Stomach (tissue), 9 donors: ENCODE data around the gene CNR2. TPM values are rescaled to one million over a fixed set of nuclear protein-coding genes. Genes with fewer than 3 reads are reported as not detected.

Experiments
- DNase-seq, 2 donors: peaks; one replicate each; pipeline versions ENCODE4 v3.0.0 to v3.0.0-alpha.2; 2013 to 2019
- H3K27ac ChIP-seq, 5 donors: fragments of 200-600 bp in 4 of 5; sonication (generic) in 4 of 5; one replicate each; pipeline ENCODE4 v1.5.1; 2013 to 2019; ENCODE audit warnings: mild to moderate bottlenecking in 1 of 5, moderate library complexity in 1 of 5
- H3K27me3 ChIP-seq, 3 donors: fragments of 200-600 bp; sonication (generic); one replicate each; pipeline ENCODE4 v1.5.1; 2017 to 2019; ENCODE audit warnings: mixed run types in 1 of 3
- H3K36me3 ChIP-seq, 4 donors: fragments of 200-600 bp; sonication (generic); 1 replicate in 3 of 4; 2 replicates in 1 of 4; pipeline ENCODE4 v1.5.1; 2016 to 2019
- H3K4me1 ChIP-seq, 4 donors: fragments of 200-600 bp; sonication (generic); one replicate each; pipeline ENCODE4 v1.5.1; 2016 to 2019
- H3K4me3 ChIP-seq, 4 donors: fragments of 200-600 bp; sonication (generic) in 3 of 4; one replicate each; pipeline ENCODE4 v1.5.1; 2016 to 2019; ENCODE audit warnings: mild to moderate bottlenecking in 1 of 4
- H3K9me3 ChIP-seq, 4 donors: fragments of 200-600 bp; sonication (generic); one replicate each; pipeline ENCODE4 v1.5.1; 2016 to 2019
- CTCF ChIP-seq, 7 experiments: fragments of 450-650 bp in 4 of 7; fragments of 200-600 bp in 3 of 7; sonication (generic) in 3 of 7; IDR thresholded peaks; one replicate each; pipeline ENCODE4 v1.5.1; 2016 to 2019; ENCODE audit warnings: antibody characterized with exemption in 7 of 7, control low read depth in 2 of 7, mild to moderate bottlenecking in 1 of 7
- EP300 ChIP-seq: sonication (generic); formaldehyde crosslinking; IDR thresholded peaks from one replicate; pipeline ENCODE4 v1.6.1; 2017; ENCODE audit warnings: antibody characterized with exemption
- POLR2A ChIP-seq, 4 donors: fragments of 450-650 bp; IDR thresholded peaks; one replicate each; pipeline ENCODE4 v1.6.1; 2016; ENCODE audit warnings: antibody characterized with exemption in 4 of 4, control low read depth in 2 of 4, mild to moderate bottlenecking in 1 of 4, moderate library complexity in 1 of 4
- POLR2AphosphoS5 ChIP-seq, 3 donors: sonication (generic); formaldehyde crosslinking; IDR thresholded peaks; one replicate each; pipeline ENCODE4 v1.6.1; 2016; ENCODE audit warnings: antibody characterized with exemption in 3 of 3
- WGBS, 5 donors: extraction: QIAGEN DNeasy Blood & Tissue Kit in 3 of 5; methylation state at CpG; one replicate each; pipeline versions ENCODE4 v1.1.5 to v1.1.7; 2013 to 2018; 5-methylcytosine and 5-hydroxymethylcytosine counted together
- intact Hi-C: fragments of 100-400 bp; cut with DNase I; formaldehyde crosslinking; loops from one replicate; pipeline ENCODE4 v1.15.1; 2023; ENCODE audit warnings: low total_unique reads
- polyA plus RNA-seq, 3 donors: library from polyadenylated mRNA; stranded (reverse); fragments of 200-250 nt; gene quantifications; one replicate each; pipeline ENCODE4 v1.2.3, GENCODE V29; 2013
- total RNA-seq, 5 donors: library from RNA; depleted of rRNA; stranded (reverse); fragments of >200 nt; gene quantifications; one replicate each; pipeline versions ENCODE4 v1.1.0 to v1.2.3, GENCODE V29; 2014 to 2016
- donor health status: healthy with polysubstance abuse.
- donor health status: Bipolar disorder and iron deficiency.
- donor health status: healthy.

The CNR2 gene
- total and polyA plus RNA-seq, 8 donors: 0.18 to 0.23 TPM; not detected in 6

- no peaks in the 10 kb centered on the region for H3K27me3 ChIP-seq
- 56 to 75% (median 68%) methylated on average over 11 of the region's 11 CpGs for WGBS, 5 donors
- H3K27ac ChIP-seq: peak overlapping the region in 1 of 5 donors; percentile 74
Observed at GRCh38 chr1:23930861-23931490, 17.8 kb upstream of the CNR2 start.

GRCh38 chr1:23930270-23930669, 17.1 kb upstream of the CNR2 start:
- WGBS, 5 donors: 75 to 93% (median 88%) methylated on average over 5 of the region's 5 CpGs
- no peaks in the 10 kb centered on the region for H3K36me3 ChIP-seq
- H3K9me3 ChIP-seq: no peaks in the 10 kb centered on the region
- no peak overlapping the region for H3K4me3 ChIP-seq
- intact Hi-C loops: no loop called here
- H3K27ac ChIP-seq: peak overlapping the region in 1 of 5 donors; percentile 74
- TF ChIP-seq POLR2AphosphoS5 (IDR thresholded peaks at IDR 0.05) (no peak), EP300 (no peak), CTCF (IDR thresholded peaks at IDR 0.05) (no peak), POLR2A (IDR thresholded peaks at IDR 0.05) (no peak)
- DNase-seq: no peak
- H3K27me3 ChIP-seq: no peaks in the 10 kb centered on the region
- H3K4me1 ChIP-seq: peaks cover 0 to 10% (median 0%) of the 10 kb centered on the region in 4 donors

More at GRCh38 chr1:23930861-23931490, 17.8 kb upstream of the CNR2 start:
- Histone ChIP-seq H3K9me3 (no peaks in the 10 kb centered on the region), H3K36me3 (no peaks in the 10 kb centered on the region), H3K4me1 (peaks cover 0 to 10% (median 0%) of the 10 kb centered on the region in 4 donors), H3K4me3 (no peak overlapping the region)
- intact Hi-C loops: no loop called here
- peak; percentile 13 to 61 for DNase-seq
- TF ChIP-seq POLR2AphosphoS5 (IDR thresholded peaks at IDR 0.05) (no peak), CTCF (IDR thresholded peaks at IDR 0.05) (no peak), POLR2A (IDR thresholded peaks at IDR 0.05) (no peak), EP300 (no peak)

- intact Hi-C loops: no loop called here
Observed at GRCh38 chr1:23928789-23929188, 15.6 kb upstream of the CNR2 start.

GRCh38 chr1:23927097-23927496, 13.9 kb upstream of the CNR2 start:
- 71 to 85% (median 73%) methylated on average over 1 of the region's 1 CpG for whole genome bisulfite sequencing, 5 donors
- intact Hi-C loops: no loop called here
- no peaks in the 10 kb centered on the region for H3K9me3 ChIP-seq
- TF ChIP-seq EP300 (no peak), POLR2A (IDR thresholded peaks at IDR 0.05) (no peak)
- H3K36me3 ChIP-seq: no peaks in the 10 kb centered on the region
- H3K27ac ChIP-seq: no peak overlapping the region
- peak in 1 of 2 donors; percentile 4 for DNase-seq
- no peaks in the 10 kb centered on the region for H3K27me3 ChIP-seq
- peaks cover 0 to 18% (median 5%) of the 10 kb centered on the region in 4 donors for H3K4me1 ChIP-seq
- no peak overlapping the region for H3K4me3 ChIP-seq

More at GRCh38 chr1:23928789-23929188, 15.6 kb upstream of the CNR2 start:
- no peak overlapping the region for H3K4me3 ChIP-seq
- no peak overlapping the region for H3K27ac ChIP-seq
- TF ChIP-seq EP300 (no peak), POLR2AphosphoS5 (IDR thresholded peaks at IDR 0.05) (no peak), CTCF (IDR thresholded peaks at IDR 0.05) (no peak), POLR2A (IDR thresholded peaks at IDR 0.05) (no peak)
- H3K9me3 ChIP-seq: no peaks in the 10 kb centered on the region
- no peaks in the 10 kb centered on the region for H3K27me3 ChIP-seq
- H3K36me3 ChIP-seq: no peaks in the 10 kb centered on the region
- 80 to 92% (median 89%) methylated on average over 4 of the region's 4 CpGs for WGBS, 5 donors
- DNase-seq: peak in 1 of 2 donors; percentile 1
- peaks cover 0 to 15% (median 3%) of the 10 kb centered on the region in 4 donors for H3K4me1 ChIP-seq

- peaks cover 6 to 22% (median 14%) of the 10 kb centered on the region in 4 donors for H3K4me1 ChIP-seq
- peak in 1 of 2 donors; percentile 1 for DNase-seq
- TF ChIP-seq EP300 (no peak), CTCF (IDR thresholded peaks at IDR 0.05) (no peak), POLR2A (IDR thresholded peaks at IDR 0.05) (no peak), POLR2AphosphoS5 (IDR thresholded peaks at IDR 0.05) (no peak)
- intact Hi-C loops: no loop called here
- H3K27me3 ChIP-seq: no peaks in the 10 kb centered on the region
- H3K4me3 ChIP-seq: no peak overlapping the region
- no peaks in the 10 kb centered on the region for H3K36me3 ChIP-seq
- no peak overlapping the region for H3K27ac ChIP-seq
- 82 to 90% (median 84%) methylated on average over 3 of the region's 3 CpGs for WGBS, 5 donors
- no peaks in the 10 kb centered on the region for H3K9me3 ChIP-seq
Observed at GRCh38 chr1:23925279-23925678, 12.1 kb upstream of the CNR2 start.
